Kasumi-1 (cell line): Measurements from ENCODE around the gene DLX2.
"Not testable (repeated sequence)": the region's sequence is repeated elsewhere in the genome, so short reads cannot be mapped to it uniquely, and the experiment has no call there.

Experiments
- DNase-seq, 2 experiments: peaks; one replicate each; lab custom pipeline; 2025; lab: John Stamatoyannopoulos, UW

Gene DLX2

GRCh38 chr2:172102391-172103359 is at the start of gene DLX2:
Gene DLX2 (minus strand): TSS chr2:172102900. CDS start chr2:172102538, 362 bp downstream.
- DNase-seq = peak; percentile 90 to 92

GRCh38 chr2:172147944-172148650 is 45.4 kb upstream of the DLX2 start:
- DNase-seq = no peak

- DNase-seq = no peak
Observed at GRCh38 chr2:172143817-172144216, 41.1 kb upstream of the DLX2 start.

- DNase-seq = not testable (repeated sequence)
Observed at GRCh38 chr2:172138727-172139126, 36.0 kb upstream of the DLX2 start.

- DNase-seq = no peak
Observed at GRCh38 chr2:172137943-172138342, 35.2 kb upstream of the DLX2 start.

GRCh38 chr2:172137109-172137508 is 34.4 kb upstream of the DLX2 start:
- DNase-seq = no peak

- no peak for DNase-seq
Observed at GRCh38 chr2:172135446-172135845, 32.7 kb upstream of the DLX2 start.

GRCh38 chr2:172134270-172134669 is 31.6 kb upstream of the DLX2 start:
- DNase-seq = no peak

- no peak for DNase-seq
Observed at GRCh38 chr2:172131713-172132555, 29.2 kb upstream of the DLX2 start.

GRCh38 chr2:172129404-172129803 is 26.7 kb upstream of the DLX2 start:
- no peak for DNase-seq

GRCh38 chr2:172128484-172128883 is 25.8 kb upstream of the DLX2 start:
- DNase-seq = no peak

- DNase-seq = no peak
Observed at GRCh38 chr2:172120118-172120517, 17.4 kb upstream of the DLX2 start.

GRCh38 chr2:172119089-172119488 is 16.4 kb upstream of the DLX2 start:
- no peak for DNase-seq

- DNase-seq = no peak
Observed at GRCh38 chr2:172116107-172116506, 13.4 kb upstream of the DLX2 start.

- no peak for DNase-seq
Observed at GRCh38 chr2:172114579-172114978, 11.9 kb upstream of the DLX2 start.

GRCh38 chr2:172114176-172114575 is 11.5 kb upstream of the DLX2 start:
- not testable (repeated sequence) for DNase-seq

GRCh38 chr2:172113617-172114016 is 10.9 kb upstream of the DLX2 start:
- peak; percentile 63 to 73 for DNase-seq

GRCh38 chr2:172109988-172110811 is 7.5 kb upstream of the DLX2 start:
- DNase-seq = no peak

GRCh38 chr2:172109256-172109987 is 6.7 kb upstream of the DLX2 start:
- DNase-seq = no peak

- no peak for DNase-seq
Observed at GRCh38 chr2:172108587-172108930, 5.9 kb upstream of the DLX2 start.
